Hypothalamus (tissue), 51 donors: ENCODE results near the gene SOD2.
"Not testable (repeated sequence)": the region's sequence is repeated elsewhere in the genome, so short reads cannot be mapped to it uniquely, and the experiment has no call there.

ENCODE experiments used
- DNase-seq, 51 donors: peaks; one replicate each; lab custom pipeline; 2025; lab: John Stamatoyannopoulos, UW

Gene SOD2

GRCh38 chr6:159684013-159684304, 9.1 kb downstream of the SOD2 start:
- DNase-seq: no peak

GRCh38 chr6:159682810-159683209, 10.2 kb downstream of the SOD2 start:
- DNase-seq: no peak

GRCh38 chr6:159682295-159682694, 10.7 kb downstream of the SOD2 start:
- DNase-seq: no peak

GRCh38 chr6:159681191-159681880, 11.7 kb downstream of the SOD2 start:
- DNase-seq: no peak

- no peak for DNase-seq
Observed at GRCh38 chr6:159680104-159680503, 12.9 kb downstream of the SOD2 start.

- no peak for DNase-seq
Observed at GRCh38 chr6:159679091-159680077, 13.7 kb downstream of the SOD2 start.

GRCh38 chr6:159678574-159678973, 14.5 kb downstream of the SOD2 start:
- DNase-seq: no peak

- no peak for DNase-seq
Observed at GRCh38 chr6:159677506-159678165, 15.4 kb downstream of the SOD2 start.

- no peak for DNase-seq
Observed at GRCh38 chr6:159676890-159677505, 16.0 kb downstream of the SOD2 start.

- DNase-seq: not testable (repeated sequence)
Observed at GRCh38 chr6:159676236-159676635, 16.8 kb downstream of the SOD2 start.

- DNase-seq: no peak
Observed at GRCh38 chr6:159665868-159666635, 27.0 kb downstream of the SOD2 start.

- DNase-seq: not testable (repeated sequence)
Observed at GRCh38 chr6:159663368-159663889, 29.6 kb downstream of the SOD2 start.

- not testable (repeated sequence) for DNase-seq
Observed at GRCh38 chr6:159661977-159662376, 31.1 kb downstream of the SOD2 start.

- DNase-seq: no peak
Observed at GRCh38 chr6:159655409-159655988, 37.5 kb downstream of the SOD2 start.

GRCh38 chr6:159654483-159655098, 38.5 kb downstream of the SOD2 start:
- DNase-seq: peak in 1 of 51 donors; percentile 3

GRCh38 chr6:159650314-159650713, 42.7 kb downstream of the SOD2 start:
- DNase-seq: no peak

GRCh38 chr6:159649441-159649840, 43.6 kb downstream of the SOD2 start:
- no peak for DNase-seq

- DNase-seq: no peak
Observed at GRCh38 chr6:159646733-159647132, 46.3 kb downstream of the SOD2 start.

- no peak for DNase-seq
Observed at GRCh38 chr6:159646116-159646515, 46.9 kb downstream of the SOD2 start.
